Measurements from ENCODE around the gene UVRAG.

Gene UVRAG

GRCh38 chr11:76085270-76085669, 270.3 kb downstream of the UVRAG start:
- DNase-seq (ENCODE audit: low read depth), result no peak
- H3K4me3 ChIP-seq (ENCODE audit: control insufficient read depth, low read depth, low read length), result no peak overlapping the region
- TF ChIP-seq CTCF (IDR thresholded peaks at IDR 0.05; ENCODE audit: control insufficient read depth, insufficient read depth, low read depth, low read length, missing control alignments), result no peak

- peak; percentile 31 for DNase-seq (ENCODE audit: low read depth)
- no peak overlapping the region for H3K4me3 ChIP-seq (ENCODE audit: control insufficient read depth, low read depth, low read length)
- no peak for TF ChIP-seq CTCF (IDR thresholded peaks at IDR 0.05; ENCODE audit: control insufficient read depth, insufficient read depth, low read depth, low read length, missing control alignments)
These were observed 272.0 kb downstream of the UVRAG start for GRCh38 chr11:76086743-76087635.

GRCh38 chr11:76087749-76088148, 272.7 kb downstream of the UVRAG start:
- no peak overlapping the region for H3K4me3 ChIP-seq (ENCODE audit: control insufficient read depth, low read depth, low read length)

GRCh38 chr11:76088511-76088910, 273.5 kb downstream of the UVRAG start:
- no peak for TF ChIP-seq CTCF (IDR thresholded peaks at IDR 0.05; ENCODE audit: control insufficient read depth, insufficient read depth, low read depth, low read length, missing control alignments)
- DNase-seq (ENCODE audit: low read depth), result no peak
- H3K4me3 ChIP-seq (ENCODE audit: control insufficient read depth, low read depth, low read length), result no peak overlapping the region

More at GRCh38 chr11:76087749-76088148, 272.7 kb downstream of the UVRAG start:
- no peak for DNase-seq (ENCODE audit: low read depth)
- TF ChIP-seq CTCF (IDR thresholded peaks at IDR 0.05; ENCODE audit: control insufficient read depth, insufficient read depth, low read depth, low read length, missing control alignments), result no peak

GRCh38 chr11:76090174-76090573, 275.2 kb downstream of the UVRAG start:
- TF ChIP-seq CTCF (IDR thresholded peaks at IDR 0.05; ENCODE audit: control insufficient read depth, insufficient read depth, low read depth, low read length, missing control alignments), result no peak
- no peak overlapping the region for H3K4me3 ChIP-seq (ENCODE audit: control insufficient read depth, low read depth, low read length)
- no peak for DNase-seq (ENCODE audit: low read depth)

- TF ChIP-seq CTCF (IDR thresholded peaks at IDR 0.05; ENCODE audit: control insufficient read depth, insufficient read depth, low read depth, low read length, missing control alignments), result no peak
- DNase-seq (ENCODE audit: low read depth), result no peak
- no peak overlapping the region for H3K4me3 ChIP-seq (ENCODE audit: control insufficient read depth, low read depth, low read length)
These were observed 275.8 kb downstream of the UVRAG start for GRCh38 chr11:76090821-76091220.

Data from AG09309 (cell line).